ENCODE data around the gene SSR4. TPM values are rescaled to one million over a fixed set of nuclear protein-coding genes. Genes with fewer than 3 reads are reported as not detected.

Gene SSR4
- total and polyA plus RNA-seq, 12 donors, result 162 to 1,349 (median 366) TPM

DNA sequence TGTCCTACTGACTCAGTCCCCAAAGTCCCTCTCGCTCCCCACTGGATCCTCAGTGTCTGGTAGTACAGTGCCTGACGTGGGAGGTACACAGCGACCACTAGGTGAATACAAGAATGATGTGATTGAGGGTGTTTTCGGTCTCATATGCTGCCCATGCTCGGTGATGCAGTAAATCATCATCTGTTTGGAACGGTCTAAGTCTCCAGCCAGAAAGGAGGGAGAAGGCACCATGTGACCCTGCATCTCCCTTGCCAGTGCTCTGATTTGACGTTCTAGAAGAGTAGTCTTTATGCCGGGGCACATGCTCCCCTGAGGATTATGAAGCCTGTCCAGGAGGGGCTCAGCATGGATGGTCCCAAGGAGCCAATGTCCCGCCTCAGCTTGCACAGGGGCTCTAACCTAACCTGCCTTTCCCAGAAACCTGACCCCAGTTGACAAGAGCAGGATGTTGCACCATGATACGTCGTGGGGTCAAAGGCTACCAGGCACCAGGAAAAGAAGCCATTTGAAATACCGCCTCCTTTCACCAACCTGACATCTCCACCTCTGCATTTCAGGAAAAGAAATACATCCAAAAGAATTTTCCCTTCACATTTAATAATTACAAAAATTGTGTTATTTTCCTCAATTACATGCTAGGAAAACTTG lies 44.2 kb upstream of the SSR4 start:
- Histone ChIP-seq H3K27me3 (no peaks in the 10 kb centered on the region), H3K4me3 (no peak overlapping the region), H3K4me1 (replicated peaks in 1 of 2) (no peaks in the 10 kb centered on the region), H3K27ac (no peak overlapping the region), H3K36me3 (replicated peaks in 1 of 2) (no peaks in the 10 kb centered on the region), H3K9me3 (replicated peaks in 1 of 3) (no peaks in the 10 kb centered on the region)
- 73 to 83% (median 78%) methylated on average over 10 to 12 of the region's 12 CpGs for WGBS, 4 donors
- no peak for DNase-seq
- TF ChIP-seq, protein P1, sequence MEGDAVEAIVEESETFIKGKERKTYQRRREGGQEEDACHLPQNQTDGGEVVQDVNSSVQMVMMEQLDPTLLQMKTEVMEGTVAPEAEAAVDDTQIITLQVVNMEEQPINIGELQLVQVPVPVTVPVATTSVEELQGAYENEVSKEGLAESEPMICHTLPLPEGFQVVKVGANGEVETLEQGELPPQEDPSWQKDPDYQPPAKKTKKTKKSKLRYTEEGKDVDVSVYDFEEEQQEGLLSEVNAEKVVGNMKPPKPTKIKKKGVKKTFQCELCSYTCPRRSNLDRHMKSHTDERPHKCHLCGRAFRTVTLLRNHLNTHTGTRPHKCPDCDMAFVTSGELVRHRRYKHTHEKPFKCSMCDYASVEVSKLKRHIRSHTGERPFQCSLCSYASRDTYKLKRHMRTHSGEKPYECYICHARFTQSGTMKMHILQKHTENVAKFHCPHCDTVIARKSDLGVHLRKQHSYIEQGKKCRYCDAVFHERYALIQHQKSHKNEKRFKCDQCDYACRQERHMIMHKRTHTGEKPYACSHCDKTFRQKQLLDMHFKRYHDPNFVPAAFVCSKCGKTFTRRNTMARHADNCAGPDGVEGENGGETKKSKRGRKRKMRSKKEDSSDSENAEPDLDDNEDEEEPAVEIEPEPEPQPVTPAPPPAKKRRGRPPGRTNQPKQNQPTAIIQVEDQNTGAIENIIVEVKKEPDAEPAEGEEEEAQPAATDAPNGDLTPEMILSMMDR (IDR thresholded peaks at IDR 0.05), result no peak
- TF ChIP-seq POLR2A (IDR thresholded peaks at IDR 0.05), result no peak
- intact Hi-C loops (cut with DNase I), result no loop called here

DNA sequence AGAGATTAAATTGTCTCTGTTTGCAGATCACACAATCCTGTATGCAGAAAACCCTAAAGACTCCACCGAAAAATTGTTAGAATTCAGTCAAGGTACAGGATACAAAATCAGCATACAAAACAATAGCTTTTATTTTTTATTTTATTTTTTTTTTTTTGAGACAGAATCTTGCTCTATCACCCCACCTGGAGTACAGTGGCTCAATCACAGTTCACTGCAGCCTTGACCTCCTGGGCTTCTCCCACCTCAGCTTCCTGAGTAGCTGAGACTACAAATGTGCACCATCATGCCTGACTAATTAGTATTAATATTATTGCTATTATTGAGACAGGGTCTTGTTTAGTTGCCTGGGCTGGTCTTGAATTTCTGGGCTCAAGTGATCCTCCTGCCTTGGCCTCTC lies 39.3 kb upstream of the SSR4 start:
- TF ChIP-seq, protein P1 (IDR thresholded peaks at IDR 0.05), result no peak
- TF ChIP-seq POLR2A (IDR thresholded peaks at IDR 0.05), result no peak
- Histone ChIP-seq H3K4me1 (replicated peaks in 1 of 2) (no peaks in the 10 kb centered on the region), H3K27me3 (no peaks in the 10 kb centered on the region), H3K9me3 (replicated peaks in 1 of 3) (no peaks in the 10 kb centered on the region), H3K27ac (no peak overlapping the region), H3K36me3 (replicated peaks in 1 of 2) (no peaks in the 10 kb centered on the region), H3K4me3 (no peak overlapping the region)
- 64 to 100% (median 92%) methylated on average over 1 of the region's 1 CpG for WGBS, 4 donors
- no peak for DNase-seq
- intact Hi-C loops (cut with DNase I), result no loop called here

GRCh38 chrX:153761863-153762262 lies 32.6 kb upstream of the SSR4 start:
- TF ChIP-seq POLR2A (IDR thresholded peaks at IDR 0.05), result no peak
- TF ChIP-seq, protein P1 (IDR thresholded peaks at IDR 0.05), result no peak
- Histone ChIP-seq H3K9me3 (replicated peaks in 1 of 3) (no peaks in the 10 kb centered on the region), H3K4me1 (replicated peaks in 1 of 2) (peaks cover 0 to 18% of the 10 kb centered on the region in 2 donors), H3K4me3 (no peak overlapping the region), H3K27me3 (no peaks in the 10 kb centered on the region), H3K36me3 (replicated peaks in 1 of 2) (no peaks in the 10 kb centered on the region), H3K27ac (no peak overlapping the region)
- peak in 1 of 7 donors; percentile 7 for DNase-seq
- intact Hi-C loops (cut with DNase I), result loop anchor here in 1 of 2 donors (5.0 kb wide), 1 partner anchor 195 kb away; no protein-coding TSS in a partner anchor
- WGBS, 4 donors, result 82 to 96% (median 85%) methylated on average over 3 to 15 of the region's 15 CpGs

GRCh38 chrX:153762626-153763173 lies 31.8 kb upstream of the SSR4 start:
- WGBS, 4 donors, result 81 to 100% (median 89%) methylated on average over 2 to 14 of the region's 14 CpGs
- TF ChIP-seq POLR2A (IDR thresholded peaks at IDR 0.05), result no peak
- TF ChIP-seq, protein P1 (IDR thresholded peaks at IDR 0.05), result no peak

More at GRCh38 chrX:153762626-153763173, 31.8 kb upstream of the SSR4 start:
- H3K4me3 ChIP-seq, result no peak overlapping the region
- DNase-seq, result peak in 3 of 7 donors; percentile 5 to 11 (median 6)
- H3K4me1 ChIP-seq (replicated peaks in 1 of 2), result peaks cover 0 to 18% of the 10 kb centered on the region in 2 donors
- no peaks in the 10 kb centered on the region for H3K9me3 ChIP-seq (replicated peaks in 1 of 3)
- H3K27me3 ChIP-seq, result no peaks in the 10 kb centered on the region
- H3K36me3 ChIP-seq (replicated peaks in 1 of 2), result no peaks in the 10 kb centered on the region
- no peak overlapping the region for H3K27ac ChIP-seq
- intact Hi-C loops (cut with DNase I), result loop anchor here in 1 of 2 donors (5.0 kb wide), 1 partner anchor 195 kb away; no protein-coding TSS in a partner anchor

All from adrenal gland (tissue), 12 donors.